HepG2 (cell line): ENCODE measurements around the gene RPS27A. TPM values are rescaled to one million over a fixed set of nuclear protein-coding genes. Genes with fewer than 3 reads are reported as not detected.

Source experiments
- ATAD3A ChIP-seq: sonication (generic); formaldehyde crosslinking; IDR thresholded peaks from 2 replicates; pipeline ENCODE4 v1.4.0; 2020; ENCODE audit warnings: missing genetic modification reagents
- FOXP1 ChIP-seq, 2 experiments: fragments of 450-650 bp in 1 of 2; IDR thresholded peaks; 2 replicates each; pipeline ENCODE4 v1.6.1; 2017 to 2018; ENCODE audit warnings: antibody characterized with exemption in 1 of 2
- GPBP1L1 ChIP-seq: sonication (generic); formaldehyde crosslinking; IDR thresholded peaks from 2 replicates; pipeline ENCODE4 v1.5.0; 2020; ENCODE audit warnings: mild to moderate bottlenecking, missing genetic modification reagents
- KIAA2018 ChIP-seq: sonication (generic); formaldehyde crosslinking; IDR thresholded peaks from 2 replicates; pipeline ENCODE4 v1.5.0; 2020; ENCODE audit warnings: mild to moderate bottlenecking, missing genetic modification reagents, borderline replicate concordance
- MAFK ChIP-seq, 2 experiments: IDR thresholded peaks in 1 of 2; conservative IDR thresholded peaks in 1 of 2; 2 replicates each; pipeline ENCODE4 v1.6.1; 2011; ENCODE audit warnings: improper control_type of control experiment in 2 of 2, low read length in 2 of 2
- PRPF4 ChIP-seq: fragments of 200-400 bp; formaldehyde crosslinking; IDR thresholded peaks from 2 replicates; pipeline ENCODE4 v1.6.1; 2016; ENCODE audit warnings: low read length, low read depth; ENCODE audit not compliant: poor library complexity, severe bottlenecking
- RAD21 ChIP-seq: fragments of 450-650 bp; formaldehyde crosslinking; IDR thresholded peaks from 2 replicates; pipeline ENCODE4 v1.5.0; 2020; ENCODE audit warnings: mild to moderate bottlenecking
- RORA ChIP-seq: sonication (generic); formaldehyde crosslinking; IDR thresholded peaks from 2 replicates; pipeline ENCODE4 v1.5.0; 2020; ENCODE audit warnings: mild to moderate bottlenecking, missing genetic modification reagents, moderate library complexity
- THRA ChIP-seq: sonication (generic); formaldehyde crosslinking; IDR thresholded peaks from 2 replicates; pipeline ENCODE4 v1.4.0; 2020; ENCODE audit warnings: missing genetic modification reagents, borderline replicate concordance
- U2AF2 ChIP-seq: fragments of 200-400 bp; formaldehyde crosslinking; IDR thresholded peaks from 2 replicates; pipeline ENCODE4 v1.6.1; 2017; ENCODE audit warnings: low read depth, mild to moderate bottlenecking, low read length
- ZNF256 ChIP-seq: sonication (generic); formaldehyde crosslinking; conservative IDR thresholded peaks from 2 replicates; pipeline ENCODE4 v1.4.0; 2020; ENCODE audit warnings: missing genetic modification reagents
- ZNF512B ChIP-seq: sonication (generic); formaldehyde crosslinking; IDR thresholded peaks from 2 replicates; pipeline ENCODE4 v1.5.1; 2020; ENCODE audit warnings: missing genetic modification reagents, mild to moderate bottlenecking, borderline replicate concordance
- ZXDC ChIP-seq: sonication (generic); formaldehyde crosslinking; IDR thresholded peaks from 2 replicates; pipeline ENCODE4 v1.5.0; 2020; ENCODE audit warnings: mild to moderate bottlenecking, missing genetic modification reagents
- polyA plus RNA-seq, 8 experiments: library from polyadenylated mRNA; depleted of rRNA in 3 of 8; stranded (reverse) in 7 of 8; unstranded in 1 of 8; fragments of >200 nt; fragmentation: Illumina TruSeq in 4 of 8; extraction: Trizol in 4 of 8; gene quantifications; 2 replicates each; pipeline versions ENCODE4 v1.2.1 to v1.2.3, GENCODE V29; 2011 to 2016; ENCODE audit warnings: low read depth in 4 of 8, missing spikeins in 1 of 8, mixed read lengths in 1 of 8; ENCODE audit not compliant: insufficient read depth in 1 of 8
- total RNA-seq, 5 experiments: library from RNA; depleted of rRNA; stranded (reverse); fragments of >200 nt; fragmentation: Illumina TruSeq; extraction: Trizol; gene quantifications; 2 replicates each; pipeline ENCODE4 v1.2.3, GENCODE V29; 2016; ENCODE audit warnings: low read depth in 1 of 5

Gene RPS27A
- total and polyA plus RNA-seq, 2 of the 13 experiments (the other 11 are each of a cell fraction or from before 2014, with no cell fraction given) = 2,779 to 3,269 TPM

GRCh38 chr2:55283083-55283482 lies 50.6 kb downstream of the RPS27A start (continued):
- no peak for TF ChIP-seq ZNF512B
- no peak for TF ChIP-seq U2AF2
- TF ChIP-seq RAD21 (CRISPR knock-in tag) = no peak
- TF ChIP-seq ATAD3A = no peak
- no peak for TF ChIP-seq GPBP1L1
- no peak for TF ChIP-seq RORA (CRISPR knock-in tag)
- no peak for TF ChIP-seq THRA (CRISPR knock-in tag)
- TF ChIP-seq KIAA2018 (CRISPR knock-in tag) = no peak
- TF ChIP-seq PRPF4 = no peak
- TF ChIP-seq ZNF256 (CRISPR knock-in tag) = no peak
- TF ChIP-seq FOXP1 (IDR thresholded peaks at IDR 0.05) = no peak
- no peak for TF ChIP-seq FOXP1 (CRISPR knock-in tag; IDR thresholded peaks at IDR 0.05)
- no peak for TF ChIP-seq MAFK (conservative IDR thresholded peaks at IDR 0.05 in 1 of 2, IDR thresholded peaks at IDR 0.05 in 1 of 2; ENCODE audit: low read length in 2 of 2)
- TF ChIP-seq ZXDC (CRISPR knock-in tag) = no peak
